GM21576 (cell line): ENCODE measurements around the gene SPRR2G.
"Not testable (repeated sequence)": the region's sequence is repeated elsewhere in the genome, so short reads cannot be mapped to it uniquely, and the experiment has no call there.

Experiments used
- ATAC-seq: cut with Tn5 transposase; IDR thresholded peaks from one replicate; pipeline ENCODE4 v1.9.1; 2021; ENCODE audit warnings: mild to moderate bottlenecking, moderate library complexity; ENCODE audit not compliant: unreplicated experiment

The SPRR2G gene

GRCh38 chr1:153150846-153151245 lies at the start of gene SPRR2G:
SPRR2G (minus strand) TSS chr1:153150890; CDS start chr1:153150110, 780 bp downstream.
- no peak for ATAC-seq

GRCh38 chr1:153195216-153195615 lies 44.5 kb upstream of the SPRR2G start:
- ATAC-seq: no peak

GRCh38 chr1:153194331-153195050 lies 43.8 kb upstream of the SPRR2G start:
- ATAC-seq: no peak

- no peak for ATAC-seq
Measured at GRCh38 chr1:153192697-153193096, 42.0 kb upstream of the SPRR2G start.

- no peak for ATAC-seq
Measured at GRCh38 chr1:153190373-153190772, 39.7 kb upstream of the SPRR2G start.

- not testable (repeated sequence) for ATAC-seq
Measured at GRCh38 chr1:153188301-153188700, 37.6 kb upstream of the SPRR2G start.

- no peak for ATAC-seq
Measured at GRCh38 chr1:153180556-153180955, 29.9 kb upstream of the SPRR2G start.

GRCh38 chr1:153178922-153179321 lies 28.2 kb upstream of the SPRR2G start:
- ATAC-seq: no peak

- no peak for ATAC-seq
Measured at GRCh38 chr1:153174624-153175023, 23.9 kb upstream of the SPRR2G start.

GRCh38 chr1:153168686-153169085 lies 18.0 kb upstream of the SPRR2G start:
- ATAC-seq: no peak

GRCh38 chr1:153155541-153155940 lies 4.9 kb upstream of the SPRR2G start:
- ATAC-seq: no peak

- no peak for ATAC-seq
Measured at GRCh38 chr1:153152481-153152880, 1.8 kb upstream of the SPRR2G start.

- no peak for ATAC-seq
Measured at GRCh38 chr1:153141377-153141776, 9.3 kb downstream of the SPRR2G start.

- ATAC-seq: no peak
Measured at GRCh38 chr1:153140484-153140883, 10.2 kb downstream of the SPRR2G start.

GRCh38 chr1:153133743-153134142 lies 16.9 kb downstream of the SPRR2G start:
- no peak for ATAC-seq

- no peak for ATAC-seq
Measured at GRCh38 chr1:153133267-153133666, 17.4 kb downstream of the SPRR2G start.

- not testable (repeated sequence) for ATAC-seq
Measured at GRCh38 chr1:153128688-153129087, 22.0 kb downstream of the SPRR2G start.

GRCh38 chr1:153127296-153127695 lies 23.4 kb downstream of the SPRR2G start:
- no peak for ATAC-seq

GRCh38 chr1:153125536-153125935 lies 25.2 kb downstream of the SPRR2G start:
- ATAC-seq: no peak

GRCh38 chr1:153123793-153124192 lies 26.9 kb downstream of the SPRR2G start:
- not testable (repeated sequence) for ATAC-seq

- ATAC-seq: no peak
Measured at GRCh38 chr1:153122831-153123421, 27.8 kb downstream of the SPRR2G start.

- ATAC-seq: no peak
Measured at GRCh38 chr1:153120945-153121344, 29.7 kb downstream of the SPRR2G start.
